Smooth muscle cell (in vitro differentiated cells): Measurements from ENCODE around the gene CKLF. TPM values are rescaled to one million over a fixed set of nuclear protein-coding genes. Genes with fewer than 3 reads are reported as not detected.
"Not testable (repeated sequence)": the region's sequence is repeated elsewhere in the genome, so short reads cannot be mapped to it uniquely, and the experiment has no call there.

Experiments used
- DNase-seq: peaks from one replicate; lab custom pipeline; 2025; ENCODE audit not compliant: unreplicated experiment; lab: John Stamatoyannopoulos, UW
- H2AFZ ChIP-seq: fragments of 200-600 bp; sonication (generic); 2 replicates; pipeline ENCODE4 v1.6.0; 2016; ENCODE audit warnings: antibody characterized with exemption, low read depth, mild to moderate bottlenecking
- H3F3A ChIP-seq: fragments of 200-600 bp; sonication (generic); 2 replicates; pipeline ENCODE4 v1.6.0; 2017; ENCODE audit warnings: antibody characterized with exemption, low read depth
- H3K27ac ChIP-seq: fragments of 200-600 bp; sonication (generic); 2 replicates; pipeline ENCODE4 v1.5.1; 2016; ENCODE audit warnings: low read depth, mild to moderate bottlenecking
- H3K27me3 ChIP-seq: fragments of 200-600 bp; sonication (generic); 2 replicates; pipeline ENCODE4 v1.6.1; 2016; ENCODE audit warnings: low read depth, mild to moderate bottlenecking
- H3K36me3 ChIP-seq: fragments of 200-600 bp; sonication (generic); 2 replicates; pipeline ENCODE4 v1.5.1; 2016; ENCODE audit warnings: low read depth
- H3K4me1 ChIP-seq: fragments of 200-600 bp; sonication (generic); 2 replicates; pipeline ENCODE4 v1.5.1; 2016; ENCODE audit warnings: low read depth
- H3K4me2 ChIP-seq: fragments of 200-600 bp; sonication (generic); 2 replicates; pipeline ENCODE4 v1.6.0; 2016; ENCODE audit warnings: mild to moderate bottlenecking
- H3K4me3 ChIP-seq: fragments of 200-600 bp; sonication (generic); 2 replicates; pipeline ENCODE4 v1.5.1; 2016; ENCODE audit warnings: mild to moderate bottlenecking
- H3K79me2 ChIP-seq: fragments of 200-600 bp; sonication (generic); 2 replicates; pipeline ENCODE4 v1.6.0; 2016; ENCODE audit warnings: low read depth, mild to moderate bottlenecking
- H3K9ac ChIP-seq: fragments of 200-600 bp; sonication (generic); 2 replicates; pipeline ENCODE4 v1.6.0; 2016; ENCODE audit warnings: low read depth
- H3K9me3 ChIP-seq: fragments of 200-600 bp; sonication (generic); replicated peaks from 2 replicates; pipeline ENCODE4 v1.5.1; 2016; ENCODE audit warnings: low read depth
- H4K20me1 ChIP-seq: fragments of 200-600 bp; sonication (generic); 2 replicates; pipeline ENCODE4 v1.6.0; 2016; ENCODE audit warnings: low read depth
- WGBS: methylation state at CpG from one replicate; pipeline ENCODE4 v1.1.7; 2016; ENCODE audit warnings: low lambda C conversion rate; 5-methylcytosine and 5-hydroxymethylcytosine counted together
- polyA plus RNA-seq: library from polyadenylated mRNA; unstranded; fragments of >200 nt; fragmentation: Nextera tagmentation; extraction: Ambion mirVana; gene quantifications from 2 replicates; pipeline ENCODE4 v1.2.1, GENCODE V29; 2016
- total RNA-seq: library from RNA; depleted of rRNA; stranded (reverse); fragments of >200 nt; gene quantifications from 2 replicates; pipeline ENCODE4 v1.2.3, GENCODE V29; 2014
- TF ChIP-seq, protein P1 (sequence below): fragments of 200-600 bp; sonication (generic); IDR thresholded peaks from 2 replicates; pipeline ENCODE4 v1.5.1; 2017; ENCODE audit warnings: borderline replicate concordance, mild to moderate bottlenecking, antibody characterized with exemption; ENCODE audit not compliant: insufficient read depth, poor library complexity, severe bottlenecking

The CKLF gene
- total and polyA plus RNA-seq, 2 experiments from 2014 or later = 61.5 to 78.1 TPM

DNA sequence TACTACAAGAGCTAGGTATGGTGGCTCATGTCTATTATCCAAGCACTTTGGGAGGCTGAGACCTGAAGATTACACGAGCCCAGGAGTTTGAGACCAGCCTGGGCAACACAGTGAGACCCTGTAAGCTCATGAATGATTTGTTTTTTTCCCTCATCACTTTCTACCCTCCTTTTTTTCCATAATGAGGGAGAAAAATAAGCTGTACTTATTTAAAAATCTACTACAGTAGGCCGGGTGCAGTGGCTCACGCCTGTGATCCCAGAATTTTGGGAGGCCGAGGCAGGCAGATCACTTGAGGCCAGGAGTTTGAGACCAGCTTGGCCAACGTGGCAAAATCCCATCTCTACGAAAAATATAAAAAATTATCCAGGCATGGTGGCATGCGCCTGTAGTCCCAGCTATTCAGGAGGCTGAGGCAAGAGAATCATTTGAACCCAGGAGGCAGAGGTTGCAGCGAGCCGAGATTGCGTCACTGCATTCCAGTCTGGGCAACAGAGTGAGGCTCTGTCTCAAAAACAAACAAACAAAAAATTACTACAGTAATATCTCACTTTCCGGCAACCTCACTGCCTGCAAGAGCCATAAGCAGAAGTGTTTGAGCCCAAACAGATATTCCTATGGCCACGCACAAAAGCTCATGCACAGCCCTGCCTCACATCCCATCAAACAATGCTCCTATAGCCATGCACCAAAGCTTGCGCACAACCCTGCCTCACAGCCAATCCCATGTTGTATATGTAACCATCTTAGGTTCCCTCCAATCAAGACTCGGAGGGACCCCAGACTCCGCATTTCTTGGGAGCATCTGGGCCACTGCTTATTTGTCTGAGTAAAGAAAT, 39.9 kb upstream of the CKLF start:
- peak overlapping the region; percentile 44 for H3K9ac ChIP-seq
- no peaks in the 10 kb centered on the region for H3K27me3 ChIP-seq
- no peak overlapping the region for H3K4me3 ChIP-seq

DNA sequence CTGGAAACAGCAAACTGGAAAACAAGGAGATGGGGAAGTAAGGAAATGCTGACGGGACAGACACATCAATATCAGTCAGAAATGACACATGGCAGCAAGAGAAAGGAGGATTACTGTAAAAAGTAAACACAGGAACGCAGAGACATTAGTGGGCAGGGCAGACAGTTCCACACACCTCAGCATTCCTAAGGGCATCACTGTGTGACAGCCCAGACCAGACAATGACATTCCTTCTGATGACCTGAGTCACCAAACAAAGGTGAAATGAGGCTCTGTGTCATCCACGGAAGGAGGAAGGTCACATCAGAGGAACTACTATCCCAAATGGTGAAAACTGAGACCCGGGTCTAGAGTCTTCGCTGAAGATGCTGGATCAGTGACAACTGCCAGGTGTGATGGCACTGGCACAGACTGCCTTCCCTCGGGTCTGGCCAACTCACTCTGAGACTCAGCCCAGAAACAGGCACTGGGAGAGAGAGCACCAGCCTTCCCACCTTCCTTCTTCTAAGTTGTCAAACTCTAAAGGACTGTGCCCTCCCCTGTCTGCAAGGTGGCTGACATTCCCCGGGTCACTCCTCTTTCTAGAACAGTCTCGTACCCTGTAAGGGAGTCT, 39.2 kb upstream of the CKLF start:
- Histone ChIP-seq H3F3A (peaks cover 8% of the 10 kb centered on the region), H3K27ac (peak overlapping the region; percentile 84), H3K9me3 (no peaks in the 10 kb centered on the region), H3K36me3 (no peaks in the 10 kb centered on the region), H4K20me1 (no peaks in the 10 kb centered on the region), H3K79me2 (no peaks in the 10 kb centered on the region), H3K27me3 (no peaks in the 10 kb centered on the region), H3K4me3 (no peak overlapping the region), H3K9ac (peak overlapping the region; percentile 44), H2AFZ (no peak overlapping the region), H3K4me2 (peak overlapping the region; percentile 41), H3K4me1 (peaks cover 34% of the 10 kb centered on the region)
- WGBS = 83% methylated on average over 8 of the region's 8 CpGs
- TF ChIP-seq, protein P1, sequence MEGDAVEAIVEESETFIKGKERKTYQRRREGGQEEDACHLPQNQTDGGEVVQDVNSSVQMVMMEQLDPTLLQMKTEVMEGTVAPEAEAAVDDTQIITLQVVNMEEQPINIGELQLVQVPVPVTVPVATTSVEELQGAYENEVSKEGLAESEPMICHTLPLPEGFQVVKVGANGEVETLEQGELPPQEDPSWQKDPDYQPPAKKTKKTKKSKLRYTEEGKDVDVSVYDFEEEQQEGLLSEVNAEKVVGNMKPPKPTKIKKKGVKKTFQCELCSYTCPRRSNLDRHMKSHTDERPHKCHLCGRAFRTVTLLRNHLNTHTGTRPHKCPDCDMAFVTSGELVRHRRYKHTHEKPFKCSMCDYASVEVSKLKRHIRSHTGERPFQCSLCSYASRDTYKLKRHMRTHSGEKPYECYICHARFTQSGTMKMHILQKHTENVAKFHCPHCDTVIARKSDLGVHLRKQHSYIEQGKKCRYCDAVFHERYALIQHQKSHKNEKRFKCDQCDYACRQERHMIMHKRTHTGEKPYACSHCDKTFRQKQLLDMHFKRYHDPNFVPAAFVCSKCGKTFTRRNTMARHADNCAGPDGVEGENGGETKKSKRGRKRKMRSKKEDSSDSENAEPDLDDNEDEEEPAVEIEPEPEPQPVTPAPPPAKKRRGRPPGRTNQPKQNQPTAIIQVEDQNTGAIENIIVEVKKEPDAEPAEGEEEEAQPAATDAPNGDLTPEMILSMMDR = no peak
- DNase-seq = no peak

More for the DNA sequence above, 39.9 kb upstream of the CKLF start:
- peak overlapping the region; percentile 84 for H3K27ac ChIP-seq
- no peaks in the 10 kb centered on the region for H3K36me3 ChIP-seq
- H3F3A ChIP-seq = peaks cover 5% of the 10 kb centered on the region
- no peak for DNase-seq
- no peak overlapping the region for H2AFZ ChIP-seq
- WGBS = 82% methylated on average over 15 of the region's 15 CpGs
- peak overlapping the region; percentile 50 for H3K4me2 ChIP-seq
- no peaks in the 10 kb centered on the region for H3K79me2 ChIP-seq
- H3K4me1 ChIP-seq = peaks cover 32% of the 10 kb centered on the region
- TF ChIP-seq, protein P1 = no peak
- H4K20me1 ChIP-seq = no peaks in the 10 kb centered on the region
- H3K9me3 ChIP-seq = no peaks in the 10 kb centered on the region

DNA sequence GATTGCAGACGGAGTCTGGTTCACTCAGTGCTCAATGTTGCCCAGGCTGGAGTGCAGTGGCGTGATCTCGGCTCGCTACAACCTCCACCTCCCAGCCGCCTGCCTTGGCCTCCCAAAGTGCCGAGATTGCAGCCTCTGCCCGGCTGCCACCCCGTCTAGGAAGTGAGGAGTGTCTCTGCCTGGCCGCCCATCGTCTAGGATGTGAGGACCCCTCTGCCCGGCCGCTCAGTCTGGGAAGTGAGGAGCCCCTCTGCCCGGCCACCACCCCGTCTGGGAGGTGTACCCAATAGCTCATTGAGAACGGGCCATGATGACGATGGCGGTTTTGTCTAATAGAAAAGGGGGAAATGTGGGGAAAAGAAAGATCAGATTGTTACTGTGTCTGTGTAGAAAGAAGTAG, 38.0 kb upstream of the CKLF start:
- not testable (repeated sequence) for H3K4me2 ChIP-seq, H3F3A ChIP-seq, H2AFZ ChIP-seq, H4K20me1 ChIP-seq, H3K9ac ChIP-seq, H3K27me3 ChIP-seq, H3K9me3 ChIP-seq, H3K79me2 ChIP-seq, H3K27ac ChIP-seq, DNase-seq, H3K36me3 ChIP-seq, H3K4me3 ChIP-seq
- 99% methylated on average over 13 of the region's 17 CpGs for WGBS
- peaks cover 34% of the 10 kb centered on the region for H3K4me1 ChIP-seq

DNA sequence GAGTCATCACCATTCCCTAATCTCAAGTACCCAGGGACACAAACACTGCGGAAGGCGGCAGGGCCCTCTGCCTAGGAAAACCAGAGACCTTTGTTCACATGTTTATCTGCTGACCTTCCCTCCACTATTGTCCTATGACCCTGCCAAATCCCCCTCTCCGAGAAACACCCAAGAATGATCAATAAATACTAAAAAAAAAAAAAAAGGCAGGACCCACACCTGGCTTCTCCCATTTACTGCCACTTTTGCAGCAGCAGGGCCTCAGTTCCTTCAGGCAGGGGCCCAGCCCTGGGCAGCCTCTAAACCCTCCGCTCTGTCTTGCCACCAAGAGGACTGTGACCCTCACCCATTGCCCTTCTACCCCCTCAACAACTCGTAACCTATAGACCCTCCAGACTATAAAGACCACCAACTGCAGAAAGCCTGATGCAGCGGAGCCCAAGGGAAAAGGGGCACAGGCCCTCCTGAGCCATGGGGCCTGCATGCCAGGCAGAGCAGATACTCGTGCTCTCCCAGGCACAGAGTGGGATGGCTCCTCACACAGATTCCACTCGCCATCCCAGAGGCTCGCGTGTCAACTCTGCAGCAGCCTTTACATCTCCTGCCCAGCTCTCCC, 37.3 kb upstream of the CKLF start:
- H4K20me1 ChIP-seq, DNase-seq, H3K9me3 ChIP-seq, H3K9ac ChIP-seq, H3K79me2 ChIP-seq, H2AFZ ChIP-seq, H3K4me2 ChIP-seq, H3K4me3 ChIP-seq, H3K36me3 ChIP-seq, H3K27ac ChIP-seq, H3F3A ChIP-seq, H3K27me3 ChIP-seq: not testable (repeated sequence)
- H3K4me1 ChIP-seq = peaks cover 34% of the 10 kb centered on the region
- WGBS = 93% methylated on average over 10 of the region's 10 CpGs
